ENCODE results near the gene SENP5. TPM values are rescaled to one million over a fixed set of nuclear protein-coding genes. Genes with fewer than 3 reads are reported as not detected.

SENP5 gene
- total RNA-seq, 6 experiments from 2014 or later: 13.0 to 21.9 (median 15.3) TPM

DNA sequence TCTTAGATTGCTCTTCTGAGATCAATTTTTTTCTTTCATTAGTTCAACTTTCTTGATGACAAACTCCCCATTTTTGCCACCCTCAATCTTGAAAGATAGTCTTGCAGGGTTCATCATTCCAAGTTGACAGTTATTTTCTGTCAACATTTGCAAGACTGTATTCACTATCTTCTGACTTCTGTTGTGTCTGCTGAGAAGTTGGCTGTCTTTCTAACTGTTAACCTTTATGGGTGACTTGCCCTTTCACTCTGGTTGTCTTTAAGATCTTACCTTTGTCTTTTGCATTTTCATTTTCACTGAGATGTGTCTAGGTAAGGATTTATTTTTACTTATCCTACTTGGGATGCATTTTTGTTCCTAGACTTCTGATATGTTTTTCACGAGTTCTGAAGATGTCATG lies 115.5 kb downstream of the SENP5 start:
- WGBS (ENCODE audit: insufficient coverage, low coverage, low lambda C conversion rate, missing lambda C conversion rate): 44% methylated on average over 1 of the region's 1 CpG
- ATAC-seq (no peak), DNase-seq (no peak)
- H3K4me3 ChIP-seq: no peak overlapping the region
- intact Hi-C loops (cut with DNase I): no loop called here
- H3K27me3 ChIP-seq: no peaks in the 10 kb centered on the region
- H3K9me3 ChIP-seq: no peaks in the 10 kb centered on the region
- TF ChIP-seq, protein P1, sequence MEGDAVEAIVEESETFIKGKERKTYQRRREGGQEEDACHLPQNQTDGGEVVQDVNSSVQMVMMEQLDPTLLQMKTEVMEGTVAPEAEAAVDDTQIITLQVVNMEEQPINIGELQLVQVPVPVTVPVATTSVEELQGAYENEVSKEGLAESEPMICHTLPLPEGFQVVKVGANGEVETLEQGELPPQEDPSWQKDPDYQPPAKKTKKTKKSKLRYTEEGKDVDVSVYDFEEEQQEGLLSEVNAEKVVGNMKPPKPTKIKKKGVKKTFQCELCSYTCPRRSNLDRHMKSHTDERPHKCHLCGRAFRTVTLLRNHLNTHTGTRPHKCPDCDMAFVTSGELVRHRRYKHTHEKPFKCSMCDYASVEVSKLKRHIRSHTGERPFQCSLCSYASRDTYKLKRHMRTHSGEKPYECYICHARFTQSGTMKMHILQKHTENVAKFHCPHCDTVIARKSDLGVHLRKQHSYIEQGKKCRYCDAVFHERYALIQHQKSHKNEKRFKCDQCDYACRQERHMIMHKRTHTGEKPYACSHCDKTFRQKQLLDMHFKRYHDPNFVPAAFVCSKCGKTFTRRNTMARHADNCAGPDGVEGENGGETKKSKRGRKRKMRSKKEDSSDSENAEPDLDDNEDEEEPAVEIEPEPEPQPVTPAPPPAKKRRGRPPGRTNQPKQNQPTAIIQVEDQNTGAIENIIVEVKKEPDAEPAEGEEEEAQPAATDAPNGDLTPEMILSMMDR (IDR thresholded peaks at IDR 0.05): no peak
- TF ChIP-seq POLR2A (IDR thresholded peaks at IDR 0.05): no peak
- H3K27ac ChIP-seq: no peak overlapping the region
- no peaks in the 10 kb centered on the region for H3K36me3 ChIP-seq
- no peaks in the 10 kb centered on the region for H3K4me1 ChIP-seq

Other genes with a start within 250 kb of the SENP5 start
- gene NRROS, start 228.2 kb upstream of the SENP5 start, total RNA-seq: 1 to 10 TPM; 1.2 to 4.0 (median 2.1) TPM
- under 1 TPM; 0.37 to 0.99 (median 0.51) TPM for gene CEP19, start 155.7 kb upstream of the SENP5 start, total RNA-seq
- 10 to 100 TPM in 2 of 6 experiments, 1 to 10 TPM in 4; 6.4 to 17.0 (median 7.2) TPM for gene PIGX, start 155.5 kb upstream of the SENP5 start, total RNA-seq
- 10 to 100 TPM; 35.7 to 59.6 (median 42.0) TPM for gene PAK2, start 128.1 kb upstream of the SENP5 start, total RNA-seq
- 10 to 100 TPM; 12.9 to 24.6 (median 19.1) TPM for gene NCBP2, start 74.6 kb downstream of the SENP5 start, total RNA-seq
- 1 to 10 TPM; 1.2 to 2.8 (median 2.4) TPM for gene PIGZ, start 100.9 kb downstream of the SENP5 start, total RNA-seq
- gene MELTF, start 161.9 kb downstream of the SENP5 start, total RNA-seq: 1 to 10 TPM in 4 of 6 experiments, under 1 TPM in 2; 0.42 to 5.3 (median 2.0) TPM

Measured in right lobe of liver (tissue), 6 donors.